ENCODE data around the gene ABHD10. TPM values are rescaled to one million over a fixed set of nuclear protein-coding genes. Genes with fewer than 3 reads are reported as not detected.
A peak's percentile ranks its signal among the peaks of the same experiment; 100 is the strongest.

The ABHD10 gene
- total RNA-seq, 1 donor from 2014 or later: 39.5 TPM

GRCh38 chr3:111971533-111972130 lies 7.2 kb upstream of the ABHD10 start:
- Mint-ChIP-seq H3K27ac (no peak overlapping the region), H3K4me1 (peaks cover 7% of the 10 kb centered on the region)

GRCh38 chr3:111972891-111973290 lies 5.9 kb upstream of the ABHD10 start:
- no peak for DNase-seq
- peaks cover 2% of the 10 kb centered on the region for H3K4me1 Mint-ChIP-seq
- intact Hi-C loops (cut with micrococcal nuclease): loop anchor here (10.0 kb wide), 1 partner anchor 898 kb away; the partner anchor contains the start of gene NECTIN3
- no peak overlapping the region for H3K27ac Mint-ChIP-seq
- H3K36me3 Mint-ChIP-seq (ENCODE audit: low read depth): no peaks in the 10 kb centered on the region
- H3K27me3 Mint-ChIP-seq: peaks cover 20% of the 10 kb centered on the region
- H3K9me3 Mint-ChIP-seq: no peaks in the 10 kb centered on the region
- H3K4me3 Mint-ChIP-seq: no peak overlapping the region

More at GRCh38 chr3:111971533-111972130, 7.2 kb upstream of the ABHD10 start:
- DNase-seq: no peak
- intact Hi-C loops (cut with micrococcal nuclease): loop anchor here (10.0 kb wide), 1 partner anchor 897 kb away; the partner anchor contains the start of gene NECTIN3
- H3K36me3 Mint-ChIP-seq (ENCODE audit: low read depth): no peaks in the 10 kb centered on the region
- H3K27me3 Mint-ChIP-seq: peaks cover 15% of the 10 kb centered on the region
- H3K9me3 Mint-ChIP-seq: no peaks in the 10 kb centered on the region
- H3K4me3 Mint-ChIP-seq: no peak overlapping the region

- Mint-ChIP-seq H3K27me3 (peaks cover 22% of the 10 kb centered on the region), H3K4me1 (peaks cover 13% of the 10 kb centered on the region), H3K27ac (no peak overlapping the region), H3K36me3 (ENCODE audit: low read depth) (no peaks in the 10 kb centered on the region), H3K4me3 (no peak overlapping the region), H3K9me3 (peaks cover 3% of the 10 kb centered on the region)
- intact Hi-C loops (cut with micrococcal nuclease): loop anchor here (5.0 to 10.0 kb wide), 3 partner anchors 398 to 900 kb away; partner anchors contain the start of gene NECTIN3
- DNase-seq: no peak
Observed at GRCh38 chr3:111975131-111975530, 3.7 kb upstream of the ABHD10 start.

- Mint-ChIP-seq H3K36me3 (ENCODE audit: low read depth) (peaks cover 4% of the 10 kb centered on the region), H3K4me1 (peaks cover 22% of the 10 kb centered on the region), H3K4me3 (no peak overlapping the region), H3K27ac (no peak overlapping the region), H3K27me3 (peaks cover 22% of the 10 kb centered on the region), H3K9me3 (peaks cover 3% of the 10 kb centered on the region)
- DNase-seq: no peak
- intact Hi-C loops (cut with micrococcal nuclease): loop anchor here (5.0 to 10.0 kb wide), 3 partner anchors 399 to 901 kb away; partner anchors contain the start of gene NECTIN3
Observed at GRCh38 chr3:111976254-111976653, 2.6 kb upstream of the ABHD10 start.

GRCh38 chr3:111979434-111980038 lies 710 bp downstream of the ABHD10 start:
- Mint-ChIP-seq H3K4me3 (peak overlapping the region; percentile 92), H3K36me3 (ENCODE audit: low read depth) (peaks cover 20% of the 10 kb centered on the region), H3K27ac (peak overlapping the region; percentile 93), H3K27me3 (peaks cover 15% of the 10 kb centered on the region), H3K9me3 (peaks cover 3% of the 10 kb centered on the region), H3K4me1 (peaks cover 42% of the 10 kb centered on the region)
- peak; percentile 66 for DNase-seq
- intact Hi-C loops (cut with micrococcal nuclease): loop anchor here (1.0 to 10.0 kb wide), 5 partner anchors 10 to 905 kb away; partner anchors contain the start of genes C3orf52 and NECTIN3

GRCh38 chr3:111980716-111981456 lies 2.1 kb downstream of the ABHD10 start:
- Mint-ChIP-seq H3K36me3 (ENCODE audit: low read depth) (peaks cover 32% of the 10 kb centered on the region), H3K4me3 (peak overlapping the region; percentile 92), H3K4me1 (peaks cover 55% of the 10 kb centered on the region), H3K27ac (peak overlapping the region; percentile 55), H3K9me3 (peaks cover 3% of the 10 kb centered on the region), H3K27me3 (peaks cover 14% of the 10 kb centered on the region)
- DNase-seq: peak; percentile 54
- intact Hi-C loops (cut with micrococcal nuclease): loop anchor here (5.0 kb wide), 1 partner anchor 106 kb away; the partner anchor contains the start of gene C3orf52

- peaks cover 3% of the 10 kb centered on the region for H3K9me3 Mint-ChIP-seq
- peak overlapping the region; percentile 18 for H3K4me3 Mint-ChIP-seq
- intact Hi-C loops (cut with micrococcal nuclease): loop anchor here (5.0 kb wide), 1 partner anchor 106 kb away; the partner anchor contains the start of gene C3orf52
- H3K4me1 Mint-ChIP-seq: peaks cover 56% of the 10 kb centered on the region
- H3K36me3 Mint-ChIP-seq (ENCODE audit: low read depth): peaks cover 36% of the 10 kb centered on the region
- H3K27me3 Mint-ChIP-seq: peaks cover 9% of the 10 kb centered on the region
- no peak for DNase-seq
- H3K27ac Mint-ChIP-seq: no peak overlapping the region
Observed at GRCh38 chr3:111981457-111981763, 2.6 kb downstream of the ABHD10 start.

GRCh38 chr3:111984636-111985298 lies 5.9 kb downstream of the ABHD10 start:
- Mint-ChIP-seq H3K9me3 (no peaks in the 10 kb centered on the region), H3K27me3 (no peaks in the 10 kb centered on the region), H3K27ac (peak overlapping the region; percentile 31), H3K4me3 (no peak overlapping the region), H3K4me1 (peaks cover 67% of the 10 kb centered on the region), H3K36me3 (ENCODE audit: low read depth) (peaks cover 56% of the 10 kb centered on the region)
- intact Hi-C loops (cut with micrococcal nuclease): loop anchor here (5.0 kb wide), 1 partner anchor 103 kb away; the partner anchor contains the start of gene C3orf52
- peak; percentile 41 for DNase-seq

GRCh38 chr3:111986800-111987199 lies 8.0 kb downstream of the ABHD10 start:
- H3K36me3 Mint-ChIP-seq (ENCODE audit: low read depth): peaks cover 56% of the 10 kb centered on the region

GRCh38 chr3:111989061-111989678 lies 10.3 kb downstream of the ABHD10 start:
- DNase-seq: peak; percentile 68
- peaks cover 57% of the 10 kb centered on the region for H3K36me3 Mint-ChIP-seq (ENCODE audit: low read depth)
- H3K27ac Mint-ChIP-seq: no peak overlapping the region
- peaks cover 38% of the 10 kb centered on the region for H3K4me1 Mint-ChIP-seq
- H3K27me3 Mint-ChIP-seq: no peaks in the 10 kb centered on the region
- intact Hi-C loops (cut with micrococcal nuclease): loop anchor here (1.0 to 2.0 kb wide), 4 partner anchors 10 to 54 kb away; partner anchors contain the start of gene ABHD10
- no peak overlapping the region for H3K4me3 Mint-ChIP-seq
- H3K9me3 Mint-ChIP-seq: no peaks in the 10 kb centered on the region

More at GRCh38 chr3:111986800-111987199, 8.0 kb downstream of the ABHD10 start:
- peak; percentile 52 for DNase-seq
- no peak overlapping the region for H3K4me3 Mint-ChIP-seq
- peaks cover 52% of the 10 kb centered on the region for H3K4me1 Mint-ChIP-seq
- H3K9me3 Mint-ChIP-seq: no peaks in the 10 kb centered on the region
- no peaks in the 10 kb centered on the region for H3K27me3 Mint-ChIP-seq
- intact Hi-C loops (cut with micrococcal nuclease): no loop called here
- H3K27ac Mint-ChIP-seq: peak overlapping the region; percentile 15

- H3K4me1 Mint-ChIP-seq: peaks cover 15% of the 10 kb centered on the region
- no peak overlapping the region for H3K4me3 Mint-ChIP-seq
- no peaks in the 10 kb centered on the region for H3K27me3 Mint-ChIP-seq
- peaks cover 6% of the 10 kb centered on the region for H3K9me3 Mint-ChIP-seq
- peak; percentile 49 for DNase-seq
- peaks cover 34% of the 10 kb centered on the region for H3K36me3 Mint-ChIP-seq (ENCODE audit: low read depth)
- intact Hi-C loops (cut with micrococcal nuclease): no loop called here
- no peak overlapping the region for H3K27ac Mint-ChIP-seq
Observed at GRCh38 chr3:111993038-111993437, 14.2 kb downstream of the ABHD10 start.

GRCh38 chr3:111998636-111999483 lies 20.0 kb downstream of the ABHD10 start, which contains the start of gene TAGLN3:
TSS of gene TAGLN3 (plus strand) at chr3:111998922. CDS start at chr3:111999423, 501 bp downstream.
- peaks cover 38% of the 10 kb centered on the region for H3K4me1 Mint-ChIP-seq
- no peaks in the 10 kb centered on the region for H3K27me3 Mint-ChIP-seq
- peaks cover 8% of the 10 kb centered on the region for H3K36me3 Mint-ChIP-seq (ENCODE audit: low read depth)
- no peak for DNase-seq
- H3K9me3 Mint-ChIP-seq: peaks cover 6% of the 10 kb centered on the region
- no peak within 1 kb of the TSS for H3K27ac Mint-ChIP-seq
- H3K4me3 Mint-ChIP-seq: peak within 1 kb of the TSS; percentile 77
- intact Hi-C loops (cut with micrococcal nuclease): loop anchor here (2.0 kb wide), 1 partner anchor 14 kb away; no protein-coding TSS in a partner anchor

Data from activated CD4-positive, alpha-beta T cell treated with anti-CD3 and anti-CD28 coated beads, Interleukin-2, amount 10 ng/mL, durations not matched to agents 24 days and 14 days (primary cell).